H1 (cell line): Measurements from ENCODE around the gene PHLPP1. TPM values are rescaled to one million over a fixed set of nuclear protein-coding genes. Genes with fewer than 3 reads are reported as not detected.

ENCODE experiments used
- ATF2 ChIP-seq: IDR thresholded peaks from 2 replicates; pipeline ENCODE4 v1.6.1; 2012; ENCODE audit warnings: low read length, inconsistent platforms
- BACH1 ChIP-seq: IDR thresholded peaks from 2 replicates; pipeline ENCODE4 v1.6.1; 2012; ENCODE audit warnings: low read length, improper control_type of control experiment
- polyA plus RNA-seq, 7 experiments: library from polyadenylated mRNA; depleted of rRNA in 3 of 7; stranded (reverse) in 5 of 7; unstranded in 2 of 7; fragments of >200 nt in 5 of 7; fragments of 200-250 nt in 2 of 7; gene quantifications; 1 replicate in 5 of 7; 2 replicates in 1 of 7; 4 replicates in 1 of 7; pipeline versions ENCODE4 v1.2.1 to v1.2.3, GENCODE V29; 2011 to 2013; ENCODE audit warnings: missing spikeins in 2 of 7, mixed read lengths in 2 of 7
- total RNA-seq: library from RNA; stranded (reverse); fragmentation: NEBNext Ultra II Directional; extraction: Animal tissue kit (Norgen Biotek cat#: 25700); gene quantifications from 2 replicates; pipeline ENCODE4 v1.2.1, GENCODE V29; 2021

PHLPP1 gene
- total and polyA plus RNA-seq, 2 of the 8 experiments (the other 6 are each of a cell fraction or from before 2014, with no cell fraction given) = 28.0 to 66.3 TPM

- TF ChIP-seq ATF2 = no peak
- no peak for TF ChIP-seq BACH1
These were observed 223.1 kb downstream of the PHLPP1 start (continued) for GRCh38 chr18:62938487-62938886.
